Neuronal stem cell (in vitro differentiated cells): ENCODE measurements around the gene TMEM9B. TPM values are rescaled to one million over a fixed set of nuclear protein-coding genes. Genes with fewer than 3 reads are reported as not detected.

ENCODE experiments used
- DNase-seq: peaks from one replicate; pipeline ENCODE4 v3.0.0-alpha.2; 2013; ENCODE audit warnings: low spot score
- H2AFZ ChIP-seq: one replicate; pipeline ENCODE4 v1.6.1; 2013; ENCODE audit warnings: mild to moderate bottlenecking, low read length, inconsistent platforms
- H2AK5ac ChIP-seq: 2 replicates; pipeline ENCODE4 v1.6.1; 2013; ENCODE audit warnings: low read depth, mild to moderate bottlenecking, inconsistent platforms, low read length, moderate library complexity, mixed read lengths
- H2BK120ac ChIP-seq: 2 replicates; pipeline ENCODE4 v1.6.1; 2013; ENCODE audit warnings: low read depth, mild to moderate bottlenecking, inconsistent platforms, low read length, moderate library complexity, mixed read lengths
- H2BK12ac ChIP-seq: one replicate; pipeline ENCODE4 v1.6.1; 2013; ENCODE audit warnings: low read length, inconsistent platforms
- H2BK15ac ChIP-seq: 2 replicates; pipeline ENCODE4 v1.6.1; 2013; ENCODE audit warnings: mild to moderate bottlenecking, low read length, inconsistent platforms, mixed read lengths
- H2BK5ac ChIP-seq: one replicate; pipeline ENCODE4 v1.6.1; 2013; ENCODE audit warnings: inconsistent platforms, mild to moderate bottlenecking, low read length, moderate library complexity
- H3K14ac ChIP-seq: one replicate; pipeline ENCODE4 v1.6.1; 2013; ENCODE audit warnings: low read length, inconsistent platforms
- H3K18ac ChIP-seq: 2 replicates; pipeline ENCODE4 v1.6.1; 2013; ENCODE audit warnings: low read length, inconsistent platforms
- H3K23ac ChIP-seq: 2 replicates; pipeline ENCODE4 v1.6.1; 2013; ENCODE audit warnings: low read depth, mild to moderate bottlenecking, mixed read lengths, low read length, inconsistent platforms; ENCODE audit not compliant: poor library complexity
- H3K27ac ChIP-seq: replicated peaks from 3 replicates; pipeline ENCODE4 v1.5.1; 2013; ENCODE audit warnings: low read length, inconsistent platforms
- H3K27me3 ChIP-seq, 3 experiments: 2 replicates each; pipeline ENCODE4 v1.6.1; 2013; ENCODE audit warnings: low read length in 3 of 3, mild to moderate bottlenecking in 2 of 3, inconsistent platforms in 1 of 3, low read depth in 1 of 3, mixed read lengths in 1 of 3, moderate library complexity in 1 of 3; ENCODE audit not compliant: control insufficient read depth in 3 of 3, insufficient read depth in 3 of 3
- H3K36me3 ChIP-seq, 2 donors: replicated peaks in 1 of 2; 2 replicates each; pipeline ENCODE4 v1.6.1; 2013; ENCODE audit warnings: low read length in 2 of 2; ENCODE audit not compliant: control insufficient read depth in 2 of 2, insufficient read depth in 2 of 2
- H3K4ac ChIP-seq: 2 replicates; pipeline ENCODE4 v1.6.1; 2013; ENCODE audit warnings: inconsistent platforms, mild to moderate bottlenecking, low read length, moderate library complexity
- H3K4me1 ChIP-seq, 2 donors: 1 replicate in 1 of 2; 2 replicates in 1 of 2; pipeline ENCODE4 v1.6.1; 2013; ENCODE audit warnings: low read length in 2 of 2, low read depth in 1 of 2; ENCODE audit not compliant: control insufficient read depth in 2 of 2, insufficient read depth in 1 of 2
- H3K4me2 ChIP-seq: one replicate; pipeline ENCODE4 v1.6.1; 2013; ENCODE audit warnings: mild to moderate bottlenecking, low read length, inconsistent platforms; ENCODE audit not compliant: insufficient read depth, poor library complexity, severe bottlenecking
- H3K4me3 ChIP-seq, 2 donors: 2 replicates each; pipeline ENCODE4 v1.5.1; 2013; ENCODE audit warnings: low read length in 2 of 2, mild to moderate bottlenecking in 2 of 2, inconsistent platforms in 1 of 2, moderate library complexity in 1 of 2
- H3K79me1 ChIP-seq: one replicate; pipeline ENCODE4 v1.6.1; 2013; ENCODE audit warnings: low read depth, mild to moderate bottlenecking, inconsistent platforms, low read length, moderate library complexity
- H3K9ac ChIP-seq: one replicate; pipeline ENCODE4 v1.6.1; 2013; ENCODE audit warnings: mild to moderate bottlenecking, low read depth, low read length, inconsistent platforms; ENCODE audit not compliant: poor library complexity
- H3K9me3 ChIP-seq, 2 donors: replicated peaks in 1 of 2; 2 replicates each; pipeline versions ENCODE3 to v1.6.1; 2013; ENCODE audit warnings: low read length in 2 of 2, mild to moderate bottlenecking in 2 of 2, inconsistent platforms in 1 of 2, low read depth in 1 of 2, mixed read lengths in 1 of 2, moderate library complexity in 1 of 2; ENCODE audit not compliant: control insufficient read depth in 2 of 2, insufficient read depth in 1 of 2
- H4K8ac ChIP-seq: one replicate; pipeline ENCODE4 v1.6.1; 2013; ENCODE audit warnings: low read depth, mild to moderate bottlenecking, inconsistent platforms, low read length, moderate library complexity
- H4K91ac ChIP-seq: one replicate; pipeline ENCODE4 v1.6.1; 2013; ENCODE audit warnings: low read length, low read depth, mild to moderate bottlenecking, inconsistent platforms; ENCODE audit not compliant: poor library complexity
- WGBS, 2 donors: extraction: QIAGEN DNeasy Blood & Tissue Kit; methylation state at CpG; one replicate each; pipeline ENCODE4 v1.1.7; 2013; ENCODE audit warnings: missing lambda C conversion rate in 2 of 2, mixed read lengths in 1 of 2; ENCODE audit not compliant: insufficient read length in 2 of 2, insufficient replicate concordance in 1 of 2; ENCODE audit errors: extremely low coverage in 2 of 2; 5-methylcytosine and 5-hydroxymethylcytosine counted together
- small RNA-seq: library from polyadenylated mRNA; stranded (forward); fragments of <200 nt; extraction: miRNeasy Mini kit (QIAGEN cat#:217004); gene quantifications from one replicate; pipeline ENCODE3, GENCODE V24; 2013; ENCODE audit not compliant: insufficient read depth

The TMEM9B gene

DNA sequence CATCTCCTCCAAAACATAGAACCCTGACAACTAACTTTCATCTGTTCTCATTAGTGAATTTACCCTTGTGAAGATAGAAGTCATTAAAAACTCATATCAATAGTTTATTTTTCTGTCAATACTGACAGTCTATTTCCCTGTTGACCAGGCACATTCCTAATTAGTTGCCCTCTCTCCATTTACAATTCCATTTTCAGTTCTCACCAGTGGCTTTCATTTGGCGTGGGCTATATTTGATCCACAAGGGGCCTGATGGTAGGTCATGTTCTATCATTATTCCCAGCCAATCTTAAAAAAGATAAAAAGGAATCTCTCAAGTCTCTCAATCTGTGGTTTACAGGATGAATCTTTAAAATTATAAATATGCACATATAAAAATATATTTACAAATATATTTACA, 57.1 kb downstream of the TMEM9B start:
- Histone ChIP-seq H3K4ac (no peak overlapping the region), H3K79me1 (no peaks in the 10 kb centered on the region), H3K4me1 (peaks cover 4 to 6% of the 10 kb centered on the region in 2 donors), H2BK15ac (no peak overlapping the region), H2AFZ (no peak overlapping the region), H3K9ac (no peak overlapping the region), H4K8ac (no peak overlapping the region), H3K23ac (no peak overlapping the region), H3K4me2 (no peak overlapping the region), H3K27ac (no peak overlapping the region), H2AK5ac (no peak overlapping the region), H3K4me3 (no peak overlapping the region), H3K18ac (no peak overlapping the region), H3K27me3 (peaks cover 0 to 13% (median 0%) of the 10 kb centered on the region in 3 experiments), H2BK12ac (no peak overlapping the region), H4K91ac (no peak overlapping the region), H3K9me3 (peaks cover 0 to 2% of the 10 kb centered on the region in 2 donors), H2BK120ac (no peak overlapping the region), H2BK5ac (no peak overlapping the region), H3K14ac (no peak overlapping the region), H3K36me3 (no peaks in the 10 kb centered on the region)
- WGBS, 2 donors, result no CpG with 5 or more reads among the region's 1 CpG
- no peak for DNase-seq

DNA sequence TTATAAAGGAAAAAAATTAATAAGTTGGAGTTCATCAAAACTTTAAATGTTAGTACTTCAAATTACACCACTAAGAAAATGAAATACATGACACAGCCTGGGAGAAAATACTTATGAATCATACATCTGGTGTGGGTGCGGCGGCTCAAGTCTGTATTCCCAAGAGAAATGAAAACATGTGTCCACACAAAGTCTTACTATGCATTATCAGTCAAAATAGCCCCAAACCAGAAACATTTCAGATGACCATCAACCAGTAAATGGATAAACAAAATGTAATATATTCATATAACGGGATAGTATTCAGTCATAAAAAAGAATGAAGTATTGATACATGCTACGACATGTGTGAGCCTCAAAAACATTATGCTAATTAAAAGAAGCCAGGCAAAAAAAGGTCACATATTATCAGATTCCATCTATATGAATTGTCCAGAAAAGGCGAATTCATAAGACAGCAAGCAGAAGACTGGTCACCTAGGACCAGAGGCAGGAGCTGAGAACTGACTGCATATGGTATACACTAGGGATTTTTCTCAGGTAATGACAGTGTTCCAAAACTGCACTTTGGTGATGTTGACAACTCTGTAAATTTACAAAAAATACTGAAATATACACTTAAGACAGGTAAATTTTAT, 58.6 kb downstream of the TMEM9B start:
- Histone ChIP-seq H3K4me3 (no peak overlapping the region), H3K4ac (no peak overlapping the region), H4K91ac (no peak overlapping the region), H2BK12ac (no peak overlapping the region), H3K23ac (no peak overlapping the region), H3K9me3 (peaks cover 0 to 2% of the 10 kb centered on the region in 2 donors), H4K8ac (no peak overlapping the region), H3K27me3 (peaks cover 0 to 13% (median 0%) of the 10 kb centered on the region in 3 experiments), H3K27ac (no peak overlapping the region), H3K18ac (no peak overlapping the region), H3K4me2 (no peak overlapping the region), H3K79me1 (no peaks in the 10 kb centered on the region), H2AFZ (no peak overlapping the region), H2AK5ac (no peak overlapping the region), H3K9ac (no peak overlapping the region), H2BK120ac (no peak overlapping the region), H3K14ac (no peak overlapping the region), H2BK15ac (no peak overlapping the region), H3K36me3 (no peaks in the 10 kb centered on the region), H3K4me1 (peaks cover 4 to 6% of the 10 kb centered on the region in 2 donors), H2BK5ac (no peak overlapping the region)
- DNase-seq, result no peak
- no CpG with 5 or more reads among the region's 5 CpGs for WGBS, 2 donors

DNA sequence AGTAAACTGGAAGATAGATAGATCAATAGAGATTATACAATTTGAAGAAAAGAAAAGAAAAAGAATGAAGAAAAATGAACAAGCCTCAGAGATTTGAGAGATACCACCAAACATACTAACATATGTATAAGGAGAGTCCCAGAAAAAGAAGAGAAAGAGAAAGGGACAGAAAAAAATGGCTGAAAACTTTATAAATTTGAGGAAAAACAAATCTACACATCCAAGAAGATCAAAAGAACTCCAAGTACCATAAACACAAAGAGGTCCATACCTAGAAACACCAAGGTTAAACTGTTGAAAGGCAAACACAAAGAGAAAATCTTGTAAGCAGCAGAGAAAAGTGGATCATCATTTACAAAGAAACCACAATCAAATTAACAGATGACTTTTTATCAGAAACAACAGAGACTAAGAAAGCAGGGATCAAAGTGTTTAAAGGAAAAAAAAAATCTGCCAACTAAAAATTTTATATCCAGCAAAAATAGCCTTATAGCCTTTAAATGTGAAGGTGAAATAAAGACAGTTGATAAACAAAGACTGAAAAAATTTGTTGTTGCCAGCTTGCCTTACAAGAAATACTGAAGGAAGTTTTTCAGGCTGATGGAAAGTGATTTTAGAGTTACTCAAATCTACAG, 65.0 kb downstream of the TMEM9B start:
- Histone ChIP-seq H3K79me1 (no peaks in the 10 kb centered on the region), H2BK5ac (no peak overlapping the region), H3K4me3 (no peak overlapping the region)

More for the DNA sequence above, 65.0 kb downstream of the TMEM9B start:
- Histone ChIP-seq H4K8ac (no peak overlapping the region), H2BK15ac (no peak overlapping the region), H4K91ac (no peak overlapping the region), H2BK12ac (no peak overlapping the region), H3K18ac (no peak overlapping the region), H3K36me3 (no peaks in the 10 kb centered on the region), H3K27me3 (no peaks in the 10 kb centered on the region), H3K4me1 (no peaks in the 10 kb centered on the region), H2AFZ (no peak overlapping the region), H3K9ac (no peak overlapping the region), H3K9me3 (peaks cover 0 to 14% of the 10 kb centered on the region in 2 donors), H2BK120ac (no peak overlapping the region), H3K4ac (no peak overlapping the region), H3K14ac (no peak overlapping the region), H3K23ac (no peak overlapping the region), H2AK5ac (no peak overlapping the region), H3K27ac (no peak overlapping the region), H3K4me2 (no peak overlapping the region)
- DNase-seq, result no peak

Small RNAs within 50 kb of the gene (small RNA-seq; reads per million reads assigned to genes)
- gene RF00019, result not detected
